Glomerular visceral epithelial cell (primary cell): ENCODE data around the gene ATCAY.

Source experiments
- DNase-seq: peaks from one replicate; pipeline ENCODE4 v3.0.0-alpha.2; 2016; ENCODE audit errors: extremely low spot score

Gene ATCAY

DNA sequence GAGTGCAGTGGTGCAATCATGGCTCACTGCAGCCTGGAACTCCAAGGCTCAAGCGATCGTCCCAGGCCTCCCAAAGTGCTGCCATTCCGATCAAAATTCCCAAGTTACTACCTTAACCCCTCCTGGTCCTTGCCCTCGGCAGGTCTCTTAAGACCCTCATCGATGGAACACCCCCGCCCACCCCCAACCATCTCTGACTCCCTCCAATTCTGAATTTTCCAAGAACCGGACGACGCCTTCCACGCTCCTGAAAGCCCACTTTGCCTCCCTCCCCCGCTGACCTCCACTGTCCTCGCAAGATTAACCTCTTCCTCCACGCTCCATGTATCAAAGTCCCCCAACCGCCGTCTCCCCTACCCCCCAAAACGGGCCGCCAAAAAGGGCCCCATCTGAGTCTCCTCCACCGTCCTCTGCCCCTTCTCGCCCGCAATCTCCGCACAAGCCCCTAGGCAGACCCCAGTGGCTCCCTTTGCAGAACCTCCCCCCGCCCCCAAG is 89.9 kb downstream of the ATCAY start:
- no peak for DNase-seq

- DNase-seq = peak; percentile 99
These were observed 90.5 kb downstream of the ATCAY start, which contains the start of gene DAPK3 for GRCh38 chr19:3970808-3971598. DAPK3 (minus strand) TSS chr19:3971099; CDS start chr19:3969735, 1,364 bp downstream.

- no peak for DNase-seq
These were observed 94.7 kb downstream of the ATCAY start for GRCh38 chr19:3975144-3975543.

DNA sequence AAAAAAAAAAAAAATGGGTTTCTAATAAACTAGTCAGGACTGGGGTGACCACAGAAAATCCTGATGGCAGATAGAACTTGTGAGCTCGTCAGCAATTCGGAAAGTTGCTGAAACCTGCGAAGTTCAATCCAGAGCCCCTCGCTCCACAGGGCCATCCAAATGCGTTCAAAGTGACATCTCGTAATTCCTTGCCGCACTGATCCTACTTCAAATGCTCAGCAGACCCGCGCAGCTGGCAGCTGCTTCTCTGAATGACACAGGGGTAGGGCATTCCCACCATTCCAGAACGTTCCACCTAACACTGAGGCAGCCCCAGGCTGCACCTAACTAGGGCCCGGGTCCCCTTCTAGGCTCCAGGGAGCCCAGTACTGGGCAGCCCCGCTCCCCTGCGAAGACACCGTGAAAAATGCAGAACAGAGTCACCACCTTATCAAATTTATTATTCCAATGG is 95.2 kb downstream of the ATCAY start:
- DNase-seq = no peak

DNA sequence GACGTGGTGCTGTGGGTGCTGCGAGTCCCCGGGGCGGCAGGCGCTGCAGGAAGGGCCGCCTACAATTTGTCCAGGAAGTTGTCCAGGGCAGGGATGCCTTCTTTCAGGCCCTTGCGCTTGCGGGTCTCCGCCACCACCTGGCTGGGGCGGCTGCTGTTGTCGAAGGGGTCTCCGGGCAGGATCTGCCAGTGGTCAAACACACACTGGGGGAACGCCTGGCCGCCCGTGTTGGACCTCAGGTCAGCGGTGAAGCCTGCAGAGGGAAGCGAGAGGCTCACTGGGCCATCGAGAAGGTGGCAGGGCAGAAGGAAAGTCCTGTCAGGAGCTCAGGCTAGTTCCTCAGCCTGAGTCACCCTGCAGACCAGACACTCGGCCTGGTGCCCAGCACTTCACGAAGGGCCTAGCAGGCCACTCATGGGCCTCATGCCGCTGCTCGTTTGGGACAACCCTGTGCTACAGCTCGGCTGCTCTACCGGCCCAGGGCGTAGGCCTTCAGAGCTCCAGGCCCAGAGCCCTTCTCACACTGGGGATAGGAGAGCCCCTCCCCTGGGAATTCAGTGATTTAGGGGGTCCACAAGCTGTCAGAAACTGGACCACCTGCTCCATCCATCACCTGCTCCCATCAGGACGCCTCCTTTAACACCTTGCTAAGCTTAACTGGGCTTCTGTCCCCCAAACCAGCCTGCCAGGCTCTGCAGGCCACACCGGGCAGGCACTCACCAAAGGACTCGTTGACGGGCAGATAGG is 96.2 kb downstream of the ATCAY start:
- no peak for DNase-seq
